WI38 (cell line): ENCODE measurements around the gene PHTF1.
"Not testable (repeated sequence)": the region's sequence is repeated elsewhere in the genome, so short reads cannot be mapped to it uniquely, and the experiment has no call there.

Experiments used
- H3K4me3 ChIP-seq: 2 replicates; pipeline ENCODE4 v1.5.1; 2011; ENCODE audit warnings: low read depth, mild to moderate bottlenecking, control low read depth, low read length
- TF ChIP-seq, protein P1 (sequence below): IDR thresholded peaks from 2 replicates; pipeline ENCODE4 v1.5.1; 2012; ENCODE audit warnings: low read depth, mild to moderate bottlenecking, control low read depth, low read length

PHTF1 gene

DNA sequence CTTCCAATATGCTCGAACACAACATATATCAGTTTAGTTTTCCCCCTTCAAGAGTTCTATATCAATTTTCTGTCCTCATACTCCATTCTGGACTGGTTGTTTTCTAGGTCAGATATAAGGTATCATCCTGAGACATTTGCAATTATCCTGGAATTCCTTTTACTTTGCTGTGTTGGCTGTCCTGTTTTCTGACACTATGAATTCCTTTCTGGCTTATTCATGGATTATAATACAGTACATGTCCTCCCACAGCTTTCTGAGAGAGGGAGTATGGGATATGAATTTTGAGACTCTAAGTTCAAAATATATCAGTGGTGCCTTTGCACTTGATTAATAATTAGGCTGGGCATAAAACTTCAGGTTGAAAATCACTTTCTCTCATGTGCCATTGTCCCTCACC is 11.9 kb downstream of the PHTF1 start:
- H3K4me3 ChIP-seq = no peak overlapping the region

DNA sequence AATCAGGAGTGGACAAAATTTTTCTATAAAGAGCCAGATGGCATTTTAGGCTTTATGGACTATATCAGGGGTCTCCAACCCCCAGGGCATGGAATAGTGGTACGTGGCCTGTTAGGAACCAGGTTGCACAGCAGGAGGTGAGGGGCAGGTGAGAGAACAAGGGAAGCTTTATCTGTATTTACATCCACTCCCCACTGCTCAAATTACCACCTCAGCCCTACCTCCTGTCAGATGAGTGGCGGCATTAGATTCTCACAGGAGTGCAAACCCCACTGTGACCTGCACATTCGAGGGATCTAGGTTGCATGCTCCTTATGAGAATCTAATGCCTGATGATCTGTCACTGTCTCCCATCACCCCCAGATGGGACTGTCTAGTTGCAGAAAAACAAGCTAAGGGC is 13.9 kb downstream of the PHTF1 start:
- no peak overlapping the region for H3K4me3 ChIP-seq
- TF ChIP-seq, protein P1, sequence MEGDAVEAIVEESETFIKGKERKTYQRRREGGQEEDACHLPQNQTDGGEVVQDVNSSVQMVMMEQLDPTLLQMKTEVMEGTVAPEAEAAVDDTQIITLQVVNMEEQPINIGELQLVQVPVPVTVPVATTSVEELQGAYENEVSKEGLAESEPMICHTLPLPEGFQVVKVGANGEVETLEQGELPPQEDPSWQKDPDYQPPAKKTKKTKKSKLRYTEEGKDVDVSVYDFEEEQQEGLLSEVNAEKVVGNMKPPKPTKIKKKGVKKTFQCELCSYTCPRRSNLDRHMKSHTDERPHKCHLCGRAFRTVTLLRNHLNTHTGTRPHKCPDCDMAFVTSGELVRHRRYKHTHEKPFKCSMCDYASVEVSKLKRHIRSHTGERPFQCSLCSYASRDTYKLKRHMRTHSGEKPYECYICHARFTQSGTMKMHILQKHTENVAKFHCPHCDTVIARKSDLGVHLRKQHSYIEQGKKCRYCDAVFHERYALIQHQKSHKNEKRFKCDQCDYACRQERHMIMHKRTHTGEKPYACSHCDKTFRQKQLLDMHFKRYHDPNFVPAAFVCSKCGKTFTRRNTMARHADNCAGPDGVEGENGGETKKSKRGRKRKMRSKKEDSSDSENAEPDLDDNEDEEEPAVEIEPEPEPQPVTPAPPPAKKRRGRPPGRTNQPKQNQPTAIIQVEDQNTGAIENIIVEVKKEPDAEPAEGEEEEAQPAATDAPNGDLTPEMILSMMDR = no peak

More for the DNA sequence above, 11.9 kb downstream of the PHTF1 start:
- TF ChIP-seq, protein P1 = no peak

DNA sequence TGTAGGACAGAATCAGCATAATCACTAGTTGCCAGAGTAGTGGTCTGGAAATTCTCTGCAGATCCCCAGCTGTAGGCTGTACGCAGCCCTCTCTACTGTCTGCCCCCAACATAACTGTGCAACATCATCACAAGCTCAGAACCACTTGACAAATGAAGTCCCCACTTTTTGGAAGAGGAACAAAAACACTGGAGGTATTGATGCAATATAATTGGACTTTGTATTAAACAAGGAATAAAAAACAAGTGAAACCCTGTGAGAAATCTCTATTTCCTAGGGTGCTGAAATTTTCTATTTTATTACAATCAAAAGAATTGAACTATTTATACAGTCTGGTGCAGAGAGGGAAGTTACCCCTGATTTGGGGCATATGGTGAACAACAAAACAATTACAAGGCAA is 15.2 kb downstream of the PHTF1 start:
- no peak overlapping the region for H3K4me3 ChIP-seq
- TF ChIP-seq, protein P1 = no peak

DNA sequence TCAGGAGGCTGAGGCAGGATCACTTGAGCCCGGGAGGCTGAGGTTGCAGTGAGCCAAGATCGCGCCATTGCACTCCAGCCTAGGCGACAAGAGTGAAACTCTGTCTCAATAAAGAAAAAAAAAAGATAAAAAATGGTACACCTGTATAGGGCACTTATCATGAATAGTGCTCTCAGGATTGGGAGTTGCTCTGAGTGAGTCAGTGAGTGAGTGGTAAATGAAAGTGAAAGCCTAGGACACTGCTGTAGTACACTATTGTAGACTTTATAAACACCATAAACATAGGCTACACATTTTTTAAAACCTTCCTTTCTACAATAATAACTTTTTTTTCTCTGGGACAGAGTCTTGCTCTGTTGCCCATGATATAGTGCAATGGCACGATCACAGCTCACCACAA is 16.8 kb downstream of the PHTF1 start:
- H3K4me3 ChIP-seq = no peak overlapping the region
- TF ChIP-seq, protein P1 = no peak

DNA sequence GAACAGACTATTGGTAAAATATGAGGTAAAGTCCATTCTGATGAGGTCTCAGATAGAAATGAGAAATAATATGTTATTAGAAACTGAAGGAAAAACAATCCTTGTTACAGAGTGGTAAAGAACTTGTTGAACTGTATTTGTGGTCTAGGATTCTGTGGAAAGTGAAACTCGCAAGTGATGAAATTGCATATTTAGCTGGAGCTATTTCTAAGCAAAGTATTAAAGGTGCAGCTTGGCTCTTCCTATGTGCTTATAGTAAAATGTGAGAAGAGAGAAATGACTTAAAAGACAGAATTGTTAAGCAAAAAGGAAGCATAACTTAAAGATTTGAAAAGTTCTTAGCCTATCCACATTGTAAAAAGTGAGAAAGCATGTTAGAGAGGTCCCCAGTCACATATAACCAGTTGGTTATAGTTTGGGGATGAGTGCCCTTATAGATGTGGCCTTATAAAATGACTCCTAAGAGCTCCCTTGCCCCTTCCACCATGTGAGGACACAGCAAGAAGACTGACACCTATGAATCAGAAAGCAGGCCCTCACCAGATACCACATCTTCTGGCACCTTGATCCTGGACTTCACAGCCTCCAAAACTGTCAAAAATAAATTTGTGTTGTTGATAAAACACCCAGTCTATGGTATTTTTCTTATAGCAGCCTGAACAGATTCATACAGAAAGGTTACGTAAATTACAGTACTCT is 24.8 kb downstream of the PHTF1 start:
- no peak overlapping the region for H3K4me3 ChIP-seq
- TF ChIP-seq, protein P1 = no peak

DNA sequence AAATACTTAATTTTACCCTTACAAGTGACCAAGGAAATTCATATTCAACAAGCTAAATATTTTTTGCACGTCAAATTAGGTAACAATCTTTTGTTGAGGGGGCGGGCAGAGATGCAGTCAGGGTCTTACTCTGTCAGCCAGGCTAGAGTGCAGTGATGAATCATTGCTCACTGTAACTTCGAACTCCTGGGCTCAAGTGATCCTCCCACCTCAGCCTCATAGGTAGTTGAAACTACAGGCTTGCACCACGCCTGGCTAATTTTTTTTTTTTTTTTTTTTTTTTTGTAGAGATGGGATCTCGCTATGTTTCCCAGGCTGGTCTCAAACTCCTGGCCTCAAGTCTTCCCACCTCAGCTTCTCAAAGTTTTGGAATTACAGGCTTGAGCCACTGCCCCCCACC is 26.5 kb downstream of the PHTF1 start:
- no peak overlapping the region for H3K4me3 ChIP-seq
- TF ChIP-seq, protein P1 = no peak

DNA sequence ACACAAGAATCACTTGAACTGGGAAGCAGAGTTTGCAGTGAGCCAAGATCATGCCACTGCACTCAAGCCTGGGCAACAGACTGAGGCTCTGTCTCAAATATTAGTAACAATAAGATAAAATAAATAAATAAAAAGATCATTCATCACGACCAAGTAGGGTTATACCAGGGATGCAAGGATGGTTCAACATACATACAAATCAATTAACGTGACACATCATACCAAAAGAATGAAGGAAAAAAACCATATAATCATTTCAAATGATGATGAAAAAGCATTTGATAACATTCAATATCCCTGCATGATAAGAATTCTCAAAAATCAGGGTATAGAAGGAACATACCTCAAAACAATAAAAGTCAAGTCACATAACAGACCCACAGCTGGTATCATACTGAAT is 38.3 kb downstream of the PHTF1 start:
- TF ChIP-seq, protein P1 = no peak
- no peak overlapping the region for H3K4me3 ChIP-seq

DNA sequence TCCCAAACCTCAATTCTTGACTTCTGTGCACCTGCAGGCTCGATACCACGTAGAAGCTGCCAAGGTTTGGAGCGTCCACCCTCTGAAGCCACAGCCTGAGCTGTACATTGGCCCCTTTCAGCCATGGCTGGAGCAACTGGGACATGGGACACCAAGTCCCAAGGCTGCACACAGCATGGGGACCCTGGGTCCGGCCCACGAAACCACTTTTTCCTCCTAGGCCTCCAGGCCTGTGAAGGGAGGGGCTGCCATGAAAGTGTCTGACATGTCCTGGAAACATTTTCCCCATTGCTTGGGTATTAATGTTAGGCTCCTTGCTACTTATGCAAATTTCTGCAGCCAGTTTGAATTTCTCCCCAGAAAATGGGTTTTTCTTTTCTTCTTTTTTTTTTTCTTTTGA is 40.7 kb downstream of the PHTF1 start:
- H3K4me3 ChIP-seq = not testable (repeated sequence)

DNA sequence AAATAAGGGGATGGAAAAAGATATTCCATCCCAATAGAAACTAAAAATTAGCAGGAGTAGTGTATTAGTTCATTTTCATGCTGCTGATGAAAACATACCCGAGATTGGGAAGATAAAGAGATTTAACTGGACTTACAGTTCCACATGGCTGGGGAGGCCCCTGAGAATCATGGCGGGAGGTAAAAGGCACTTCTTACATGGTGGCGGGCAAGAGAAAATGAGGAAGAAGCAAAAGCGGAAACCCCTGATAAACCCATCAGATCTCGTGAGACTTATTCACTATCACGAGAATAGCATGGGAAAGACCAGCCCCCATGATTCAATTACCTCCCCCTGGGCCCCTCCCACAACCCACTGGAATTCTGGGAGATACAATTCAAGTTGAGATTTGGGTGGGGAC is 41.8 kb downstream of the PHTF1 start:
- H3K4me3 ChIP-seq = not testable (repeated sequence)
